GM12872 (cell line): ENCODE results near the gene ITGB3.

Experiments
- TF ChIP-seq, protein P1 (sequence below): IDR thresholded peaks from 3 replicates; pipeline ENCODE4 v1.5.1; 2011; ENCODE audit warnings: low read depth, mild to moderate bottlenecking, low read length, moderate library complexity; ENCODE audit not compliant: insufficient read depth

ITGB3 gene

DNA sequence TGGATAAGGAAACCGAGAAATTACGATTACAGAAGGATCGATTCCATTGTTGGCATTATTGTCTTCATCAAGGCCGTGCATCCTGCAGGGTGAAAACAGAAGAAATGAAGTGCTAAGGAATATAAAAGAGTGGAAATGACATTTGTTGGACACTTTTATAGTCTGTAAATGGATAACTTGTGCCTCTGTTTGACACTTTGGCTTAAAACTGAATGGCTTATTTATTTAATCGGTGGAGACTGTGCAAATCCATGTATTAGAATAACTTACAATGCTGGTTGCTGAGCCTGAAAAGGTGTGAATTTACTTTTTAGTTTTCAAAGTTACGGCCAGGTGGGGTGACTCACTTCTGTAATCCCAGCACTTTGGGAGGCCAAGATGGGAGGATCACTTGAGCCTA is 31.4 kb downstream of the ITGB3 start:
- TF ChIP-seq, protein P1, sequence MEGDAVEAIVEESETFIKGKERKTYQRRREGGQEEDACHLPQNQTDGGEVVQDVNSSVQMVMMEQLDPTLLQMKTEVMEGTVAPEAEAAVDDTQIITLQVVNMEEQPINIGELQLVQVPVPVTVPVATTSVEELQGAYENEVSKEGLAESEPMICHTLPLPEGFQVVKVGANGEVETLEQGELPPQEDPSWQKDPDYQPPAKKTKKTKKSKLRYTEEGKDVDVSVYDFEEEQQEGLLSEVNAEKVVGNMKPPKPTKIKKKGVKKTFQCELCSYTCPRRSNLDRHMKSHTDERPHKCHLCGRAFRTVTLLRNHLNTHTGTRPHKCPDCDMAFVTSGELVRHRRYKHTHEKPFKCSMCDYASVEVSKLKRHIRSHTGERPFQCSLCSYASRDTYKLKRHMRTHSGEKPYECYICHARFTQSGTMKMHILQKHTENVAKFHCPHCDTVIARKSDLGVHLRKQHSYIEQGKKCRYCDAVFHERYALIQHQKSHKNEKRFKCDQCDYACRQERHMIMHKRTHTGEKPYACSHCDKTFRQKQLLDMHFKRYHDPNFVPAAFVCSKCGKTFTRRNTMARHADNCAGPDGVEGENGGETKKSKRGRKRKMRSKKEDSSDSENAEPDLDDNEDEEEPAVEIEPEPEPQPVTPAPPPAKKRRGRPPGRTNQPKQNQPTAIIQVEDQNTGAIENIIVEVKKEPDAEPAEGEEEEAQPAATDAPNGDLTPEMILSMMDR: no peak

DNA sequence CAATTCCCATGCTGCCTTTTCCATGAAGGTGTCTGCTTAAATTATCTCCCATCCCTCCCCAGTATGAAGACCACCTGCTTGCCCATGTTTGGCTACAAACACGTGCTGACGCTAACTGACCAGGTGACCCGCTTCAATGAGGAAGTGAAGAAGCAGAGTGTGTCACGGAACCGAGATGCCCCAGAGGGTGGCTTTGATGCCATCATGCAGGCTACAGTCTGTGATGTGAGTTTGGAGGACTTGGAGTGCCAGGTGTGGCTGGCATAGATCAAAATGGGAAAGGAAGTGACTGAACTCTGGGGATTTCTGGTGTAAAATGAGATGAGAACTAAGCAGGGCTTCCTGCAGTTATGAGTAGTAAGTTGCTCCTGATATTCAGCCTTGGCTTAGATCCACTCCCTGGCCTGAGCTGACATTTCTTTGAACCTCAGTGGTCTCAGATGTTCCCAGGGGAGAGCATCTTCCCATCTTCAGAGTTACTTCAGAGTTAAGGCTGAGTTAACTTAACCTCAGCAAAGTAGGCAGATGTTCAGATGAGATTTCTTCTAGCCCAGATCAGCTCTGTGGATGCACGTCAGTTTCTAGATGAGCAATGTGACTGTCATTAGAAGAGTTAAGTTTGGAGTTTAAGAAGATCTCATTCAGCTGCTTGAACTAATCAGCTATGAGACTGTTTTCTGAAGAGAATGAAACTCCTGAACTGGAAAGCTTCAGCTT is 32.7 kb downstream of the ITGB3 start:
- TF ChIP-seq, protein P1: no peak

DNA sequence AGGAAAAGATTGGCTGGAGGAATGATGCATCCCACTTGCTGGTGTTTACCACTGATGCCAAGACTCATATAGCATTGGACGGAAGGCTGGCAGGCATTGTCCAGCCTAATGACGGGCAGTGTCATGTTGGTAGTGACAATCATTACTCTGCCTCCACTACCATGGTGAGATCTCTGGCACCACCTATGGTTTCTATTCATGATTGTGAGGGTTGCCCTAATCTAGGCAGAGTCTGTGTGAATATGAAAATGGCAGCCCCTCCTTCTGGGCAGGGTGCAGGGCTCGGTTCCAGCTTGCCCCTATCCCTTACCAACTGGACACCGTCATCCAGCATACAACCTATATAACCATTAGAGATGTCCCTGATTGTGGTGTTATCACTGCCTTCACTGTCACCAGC is 33.4 kb downstream of the ITGB3 start:
- TF ChIP-seq, protein P1: peak; percentile 42; the same call in 1 of the 3 replicates

DNA sequence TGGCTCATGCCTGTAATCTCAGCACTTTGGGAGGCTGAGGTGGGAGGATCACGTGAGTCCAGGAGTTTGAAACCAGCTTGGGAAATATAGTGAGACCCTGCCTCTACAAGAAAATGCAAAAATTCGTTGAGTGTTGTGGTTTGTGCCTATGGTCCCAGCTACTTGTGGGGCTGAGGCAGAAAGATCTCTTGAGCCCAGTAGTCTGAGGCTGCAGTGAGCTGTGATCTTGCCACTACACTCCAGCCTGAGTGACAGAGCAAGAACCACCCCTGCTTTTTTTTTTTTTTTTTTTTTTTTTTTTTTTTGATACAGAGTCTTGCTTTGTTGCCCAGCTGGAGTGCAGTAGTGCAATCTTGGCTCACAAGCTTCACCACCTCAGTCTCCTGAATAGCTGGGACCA is 34.0 kb downstream of the ITGB3 start:
- TF ChIP-seq, protein P1: no peak

DNA sequence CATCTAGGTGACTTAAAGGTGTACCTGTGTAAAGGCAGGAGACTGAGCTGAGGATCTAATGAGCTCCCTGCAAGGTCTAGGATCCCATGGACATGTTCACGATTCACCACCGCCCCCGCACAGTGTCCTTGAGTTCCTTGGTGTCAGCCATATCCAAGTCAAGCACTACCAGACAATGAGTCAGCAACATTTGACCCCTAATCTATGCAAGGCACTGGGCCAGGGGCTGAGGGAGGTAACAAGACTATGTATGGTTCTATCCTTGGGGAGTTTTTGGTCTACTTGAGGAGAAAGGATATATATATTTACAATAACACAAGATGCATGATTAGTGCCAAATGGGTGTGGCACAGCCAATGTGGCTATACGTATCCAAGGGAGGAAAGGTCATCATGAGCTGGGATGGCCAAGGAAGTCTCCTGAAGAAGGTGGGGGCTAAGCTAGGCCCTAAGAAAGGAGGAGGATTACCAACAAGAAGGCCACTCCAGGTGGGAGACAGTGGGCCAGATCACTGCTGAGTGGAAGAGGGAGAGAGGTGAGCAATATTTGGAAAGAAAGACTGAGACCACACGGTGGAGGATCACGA is 35.0 kb downstream of the ITGB3 start:
- TF ChIP-seq, protein P1: no peak

DNA sequence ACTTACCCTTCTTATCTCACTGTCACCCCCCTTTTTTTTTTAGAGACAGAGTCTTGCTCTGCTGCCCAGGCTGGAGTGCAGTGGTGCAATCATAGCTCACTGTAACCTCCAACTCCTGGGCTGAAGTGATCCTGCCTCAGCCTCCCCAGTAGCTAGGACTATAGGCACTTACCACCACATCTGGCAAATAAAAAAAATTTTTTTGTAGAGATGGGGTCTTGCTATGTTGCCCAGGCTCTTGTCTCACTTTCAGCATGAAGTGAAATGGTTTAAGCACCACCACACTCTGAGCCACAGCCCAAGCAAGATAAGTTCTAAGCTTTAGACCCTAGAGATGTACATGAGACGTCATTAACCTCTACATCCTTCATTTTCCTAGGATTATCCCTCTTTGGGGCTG is 35.7 kb downstream of the ITGB3 start:
- TF ChIP-seq, protein P1: no peak

DNA sequence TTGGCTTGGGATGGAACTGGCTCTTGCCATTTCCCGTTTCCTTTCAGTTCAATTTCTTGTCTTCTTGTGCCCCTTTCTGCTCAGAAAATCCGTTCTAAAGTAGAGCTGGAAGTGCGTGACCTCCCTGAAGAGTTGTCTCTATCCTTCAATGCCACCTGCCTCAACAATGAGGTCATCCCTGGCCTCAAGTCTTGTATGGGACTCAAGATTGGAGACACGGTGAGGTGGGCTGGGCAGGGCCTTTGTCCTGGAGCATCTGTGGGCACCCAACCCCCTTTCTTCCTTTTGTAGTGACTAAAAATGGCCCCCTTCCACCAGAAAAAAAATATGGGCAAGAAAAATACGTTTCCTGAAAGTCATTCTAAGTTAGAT is 37.2 kb downstream of the ITGB3 start:
- TF ChIP-seq, protein P1: no peak
